22Rv1 (cell line): ENCODE data around the gene RNF213.

Source experiments
- H3K27ac ChIP-seq: fragments of 450-650 bp; 2 replicates; pipeline ENCODE4 v1.5.1; 2017
- CTCF ChIP-seq: fragments of 450-650 bp; IDR thresholded peaks from 2 replicates; pipeline ENCODE4 v1.5.1; 2017; ENCODE audit warnings: mild to moderate bottlenecking
- ZFX ChIP-seq: fragments of 450-650 bp; IDR thresholded peaks from 2 replicates; pipeline ENCODE4 v1.6.1; 2017; ENCODE audit warnings: antibody characterized with exemption, borderline replicate concordance

RNF213 gene

GRCh38 chr17:80374732-80375585, 114.3 kb downstream of the RNF213 start:
- no peak overlapping the region for H3K27ac ChIP-seq
- TF ChIP-seq CTCF (no peak), ZFX (no peak)

DNA sequence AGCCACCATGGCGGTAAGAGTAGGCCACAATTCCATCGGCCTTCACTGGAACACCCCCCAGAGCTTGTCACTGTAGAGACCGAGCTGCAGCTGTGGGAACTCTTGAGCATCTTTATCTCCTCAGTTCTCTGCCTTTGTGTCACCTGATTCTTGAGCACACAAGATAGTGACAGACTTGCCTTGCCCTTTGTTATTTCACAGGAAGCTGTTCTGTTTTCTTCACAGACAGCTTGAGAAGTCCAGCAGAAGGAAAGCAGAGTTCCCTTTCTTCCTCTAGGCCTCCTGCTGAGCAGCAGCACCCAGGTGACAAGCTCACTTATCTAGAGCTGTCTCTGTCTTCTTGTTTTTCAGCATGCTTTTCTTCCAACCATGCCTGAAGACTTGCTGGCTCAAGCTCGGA, 115.9 kb downstream of the RNF213 start:
- TF ChIP-seq CTCF (no peak), ZFX (no peak)
- H3K27ac ChIP-seq = no peak overlapping the region

DNA sequence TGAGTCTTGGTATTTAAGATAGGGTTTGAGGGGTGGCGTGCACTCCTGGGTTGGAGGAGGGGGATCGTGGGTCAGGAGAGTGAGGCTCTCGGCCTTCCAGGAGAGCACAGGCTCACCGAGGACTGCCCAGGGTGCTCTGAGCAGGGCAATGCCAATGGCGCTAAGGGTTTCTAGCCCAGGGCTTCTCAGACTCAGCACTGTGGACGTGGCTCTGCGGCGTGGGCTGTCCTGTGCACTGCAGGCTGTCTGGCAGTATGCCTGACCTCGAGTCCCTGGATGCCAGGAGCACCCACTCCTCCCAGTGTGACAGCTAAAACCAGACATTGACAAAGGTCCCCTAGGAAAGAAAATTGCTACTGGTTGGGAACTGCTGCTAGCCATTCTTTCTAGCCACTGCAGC, 117.1 kb downstream of the RNF213 start:
- TF ChIP-seq CTCF = no peak
- no peak for TF ChIP-seq ZFX
- no peak overlapping the region for H3K27ac ChIP-seq

DNA sequence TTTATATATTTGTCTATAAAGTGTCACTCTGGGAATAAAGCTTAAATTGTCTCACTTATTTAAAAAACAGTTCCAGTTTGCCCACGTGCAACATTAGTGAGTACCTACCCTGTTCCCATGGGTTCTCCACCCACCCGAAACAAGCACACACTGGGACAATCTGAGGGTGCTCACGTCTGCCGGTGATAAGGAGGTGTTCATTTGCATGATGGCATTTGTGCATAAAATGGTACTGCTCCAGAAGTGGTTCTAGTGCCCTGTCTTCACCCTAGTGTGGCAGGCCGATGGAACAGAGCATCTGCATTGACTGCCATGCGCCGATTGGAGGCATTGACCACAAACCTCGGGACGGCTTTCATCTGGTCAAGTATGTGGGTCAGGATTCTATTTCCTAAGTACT, 118.7 kb downstream of the RNF213 start:
- no peak overlapping the region for H3K27ac ChIP-seq
- TF ChIP-seq ZFX (no peak), CTCF (no peak)

DNA sequence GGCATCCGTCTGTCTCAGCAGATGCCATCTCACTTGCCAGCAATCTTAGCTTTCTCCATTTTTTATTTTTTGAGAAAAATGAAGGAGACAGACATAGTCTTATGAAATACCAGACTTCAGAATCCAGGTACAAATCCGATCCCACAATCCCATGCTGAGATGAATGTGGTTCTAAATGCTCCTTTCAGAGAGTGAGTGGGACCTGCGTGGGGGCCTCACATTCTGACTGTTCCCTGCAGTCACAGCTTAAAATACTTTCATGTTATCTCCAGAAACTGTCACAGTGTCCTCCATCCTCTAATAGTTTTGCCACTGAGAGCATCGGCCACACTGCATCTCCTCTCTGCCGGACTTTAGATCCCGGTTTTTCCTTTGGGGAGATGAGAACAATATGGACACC, 119.4 kb downstream of the RNF213 start:
- TF ChIP-seq ZFX = no peak
- TF ChIP-seq CTCF = no peak
- no peak overlapping the region for H3K27ac ChIP-seq

GRCh38 chr17:80380555-80381002, 119.9 kb downstream of the RNF213 start:
- TF ChIP-seq CTCF (no peak), ZFX (no peak)
- H3K27ac ChIP-seq = no peak overlapping the region

DNA sequence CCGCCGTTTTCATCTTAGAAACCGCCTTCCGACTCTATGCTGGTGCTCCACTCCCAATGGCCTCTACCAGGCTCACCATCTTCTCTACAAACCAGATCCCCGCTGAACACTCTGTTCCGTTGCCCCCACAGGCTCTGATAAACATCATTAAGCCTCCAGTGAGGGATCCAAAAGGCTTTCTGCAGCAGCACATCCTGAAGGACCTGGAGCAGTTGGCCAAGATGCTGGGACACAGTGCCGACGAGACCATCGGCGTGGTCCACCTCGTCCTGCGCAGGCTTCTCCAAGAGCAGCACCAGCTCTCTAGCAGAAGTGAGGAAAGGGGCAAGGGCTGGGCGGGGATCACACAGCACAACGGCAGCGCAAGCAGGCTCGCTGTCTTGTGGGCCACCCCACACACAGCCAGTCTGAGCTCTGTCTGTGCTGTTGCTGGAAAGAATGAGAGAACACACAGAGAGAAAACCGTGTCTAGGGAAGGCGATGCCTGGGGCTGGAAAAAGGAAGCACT, 120.8 kb downstream of the RNF213 start:
- TF ChIP-seq ZFX (no peak), CTCF (no peak)
- H3K27ac ChIP-seq = no peak overlapping the region
